ENCODE results near the gene FRA10AC1. TPM values are rescaled to one million over a fixed set of nuclear protein-coding genes. Genes with fewer than 3 reads are reported as not detected.

Gene FRA10AC1
- total and polyA plus RNA-seq, 3 donors from 2014 or later, result 14.8 to 46.9 (median 30.5) TPM

- no peak for TF ChIP-seq POLR2A (IDR thresholded peaks at IDR 0.05)
- TF ChIP-seq, protein P1, sequence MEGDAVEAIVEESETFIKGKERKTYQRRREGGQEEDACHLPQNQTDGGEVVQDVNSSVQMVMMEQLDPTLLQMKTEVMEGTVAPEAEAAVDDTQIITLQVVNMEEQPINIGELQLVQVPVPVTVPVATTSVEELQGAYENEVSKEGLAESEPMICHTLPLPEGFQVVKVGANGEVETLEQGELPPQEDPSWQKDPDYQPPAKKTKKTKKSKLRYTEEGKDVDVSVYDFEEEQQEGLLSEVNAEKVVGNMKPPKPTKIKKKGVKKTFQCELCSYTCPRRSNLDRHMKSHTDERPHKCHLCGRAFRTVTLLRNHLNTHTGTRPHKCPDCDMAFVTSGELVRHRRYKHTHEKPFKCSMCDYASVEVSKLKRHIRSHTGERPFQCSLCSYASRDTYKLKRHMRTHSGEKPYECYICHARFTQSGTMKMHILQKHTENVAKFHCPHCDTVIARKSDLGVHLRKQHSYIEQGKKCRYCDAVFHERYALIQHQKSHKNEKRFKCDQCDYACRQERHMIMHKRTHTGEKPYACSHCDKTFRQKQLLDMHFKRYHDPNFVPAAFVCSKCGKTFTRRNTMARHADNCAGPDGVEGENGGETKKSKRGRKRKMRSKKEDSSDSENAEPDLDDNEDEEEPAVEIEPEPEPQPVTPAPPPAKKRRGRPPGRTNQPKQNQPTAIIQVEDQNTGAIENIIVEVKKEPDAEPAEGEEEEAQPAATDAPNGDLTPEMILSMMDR (IDR thresholded peaks at IDR 0.05), result no peak
Observed at GRCh38 chr10:93673791-93674190, 28.6 kb downstream of the FRA10AC1 start.

DNA sequence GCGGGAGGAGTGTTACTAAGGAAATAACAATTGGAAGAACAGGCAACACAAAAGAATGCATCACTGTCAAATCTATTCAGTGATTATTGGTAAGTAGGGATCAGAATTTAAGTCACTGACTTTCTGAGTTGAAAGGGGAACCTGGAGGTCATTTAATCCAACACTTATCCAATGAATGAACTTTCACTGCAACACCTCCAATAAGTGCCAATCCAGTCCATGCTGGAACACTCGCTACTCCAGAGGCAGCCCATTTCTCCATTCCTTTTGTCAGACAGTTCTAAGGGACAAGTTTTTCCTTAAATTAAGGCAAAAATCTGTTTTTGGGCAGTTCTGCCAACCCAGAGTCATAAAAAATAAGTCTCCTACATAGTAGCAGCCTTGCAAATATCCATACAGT is 29.5 kb downstream of the FRA10AC1 start:
- H3K9me3 ChIP-seq, result no peaks in the 10 kb centered on the region
- H3K27ac ChIP-seq, result no peak overlapping the region
- H3K4me1 ChIP-seq, result no peaks in the 10 kb centered on the region
- H3K4me3 ChIP-seq, result no peak overlapping the region
- TF ChIP-seq, protein P1 (IDR thresholded peaks at IDR 0.05), result no peak
- TF ChIP-seq POLR2A (IDR thresholded peaks at IDR 0.05), result no peak
- 77 to 84% methylated on average over 2 of the region's 2 CpGs for WGBS, 2 donors
- H3K27me3 ChIP-seq, result no peaks in the 10 kb centered on the region
- DNase-seq, result no peak
- intact Hi-C loops (cut with DNase I; ENCODE audit: low total_unique reads), result no loop called here
- H3K36me3 ChIP-seq (ENCODE audit: low read depth, missing control alignments), result no peaks in the 10 kb centered on the region

More at GRCh38 chr10:93673791-93674190, 28.6 kb downstream of the FRA10AC1 start:
- no peak for DNase-seq
- no peaks in the 10 kb centered on the region for H3K36me3 ChIP-seq (ENCODE audit: low read depth, missing control alignments)
- H3K4me1 ChIP-seq, result no peaks in the 10 kb centered on the region
- no peaks in the 10 kb centered on the region for H3K27me3 ChIP-seq
- no peaks in the 10 kb centered on the region for H3K9me3 ChIP-seq
- 94% methylated on average over 2 of the region's 2 CpGs for WGBS, 2 donors
- intact Hi-C loops (cut with DNase I; ENCODE audit: low total_unique reads), result no loop called here
- H3K4me3 ChIP-seq, result no peak overlapping the region
- H3K27ac ChIP-seq, result no peak overlapping the region

GRCh38 chr10:93672022-93672678 is 30.2 kb downstream of the FRA10AC1 start:
- no peak overlapping the region for H3K27ac ChIP-seq
- 83% methylated on average over 2 of the region's 2 CpGs for WGBS, 2 donors
- no peak overlapping the region for H3K4me3 ChIP-seq
- H3K27me3 ChIP-seq, result no peaks in the 10 kb centered on the region
- TF ChIP-seq, protein P1 (IDR thresholded peaks at IDR 0.05), result no peak
- no peak for TF ChIP-seq POLR2A (IDR thresholded peaks at IDR 0.05)
- H3K4me1 ChIP-seq, result no peaks in the 10 kb centered on the region
- no peak for DNase-seq
- intact Hi-C loops (cut with DNase I; ENCODE audit: low total_unique reads), result no loop called here
- H3K9me3 ChIP-seq, result no peaks in the 10 kb centered on the region
- H3K36me3 ChIP-seq (ENCODE audit: low read depth, missing control alignments), result no peaks in the 10 kb centered on the region

- Histone ChIP-seq H3K27ac (no peak overlapping the region), H3K27me3 (no peaks in the 10 kb centered on the region), H3K4me1 (no peaks in the 10 kb centered on the region), H3K36me3 (ENCODE audit: low read depth, missing control alignments) (no peaks in the 10 kb centered on the region), H3K4me3 (no peak overlapping the region), H3K9me3 (no peaks in the 10 kb centered on the region)
- no peak for DNase-seq
- 91 to 94% methylated on average over 2 of the region's 2 CpGs for WGBS, 2 donors
- intact Hi-C loops (cut with DNase I; ENCODE audit: low total_unique reads), result no loop called here
- TF ChIP-seq POLR2A (IDR thresholded peaks at IDR 0.05), result no peak
- TF ChIP-seq, protein P1 (IDR thresholded peaks at IDR 0.05), result no peak
Observed at GRCh38 chr10:93671042-93671441, 31.4 kb downstream of the FRA10AC1 start.

- TF ChIP-seq, protein P1 (IDR thresholded peaks at IDR 0.05), result no peak
- no peak for TF ChIP-seq POLR2A (IDR thresholded peaks at IDR 0.05)
- Histone ChIP-seq H3K36me3 (ENCODE audit: low read depth, missing control alignments) (no peaks in the 10 kb centered on the region), H3K9me3 (no peaks in the 10 kb centered on the region), H3K4me1 (no peaks in the 10 kb centered on the region), H3K27ac (no peak overlapping the region), H3K27me3 (no peaks in the 10 kb centered on the region), H3K4me3 (no peak overlapping the region)
- DNase-seq, result no peak
- intact Hi-C loops (cut with DNase I; ENCODE audit: low total_unique reads), result no loop called here
Observed at GRCh38 chr10:93670372-93670771, 32.0 kb downstream of the FRA10AC1 start.

Measured in testis (tissue), 3 donors.